ENCODE results near the gene DLG4.

DNA sequence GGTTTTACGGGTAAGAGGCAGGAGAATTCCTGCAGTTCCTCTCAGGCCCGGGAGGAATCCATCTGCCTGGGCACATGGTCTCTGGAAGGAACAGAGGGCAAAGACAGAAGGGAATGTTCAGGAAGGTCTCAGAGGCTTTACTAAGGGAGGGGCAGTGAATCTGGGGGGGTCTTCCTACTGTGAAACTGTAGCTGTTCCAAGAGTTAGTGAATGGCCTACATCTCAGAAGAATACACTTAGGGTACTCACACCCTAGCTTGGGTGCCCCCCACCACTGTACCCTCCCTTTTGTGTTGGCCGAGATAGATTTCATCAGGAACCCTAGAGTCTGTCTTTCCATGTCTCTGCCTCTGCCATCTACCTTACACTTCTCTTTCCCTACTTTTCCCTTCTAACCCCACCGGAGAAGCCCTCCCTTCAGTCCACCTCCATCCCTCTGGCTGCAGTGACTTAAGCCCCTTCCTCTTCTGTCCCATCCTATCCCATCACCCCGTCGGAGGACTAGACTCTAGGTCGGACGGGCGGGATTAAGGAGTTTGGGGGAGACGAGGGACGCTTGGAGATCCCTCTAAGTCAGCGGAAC, 316 bp downstream of the DLG4 start:
- TF ChIP-seq, protein P1, sequence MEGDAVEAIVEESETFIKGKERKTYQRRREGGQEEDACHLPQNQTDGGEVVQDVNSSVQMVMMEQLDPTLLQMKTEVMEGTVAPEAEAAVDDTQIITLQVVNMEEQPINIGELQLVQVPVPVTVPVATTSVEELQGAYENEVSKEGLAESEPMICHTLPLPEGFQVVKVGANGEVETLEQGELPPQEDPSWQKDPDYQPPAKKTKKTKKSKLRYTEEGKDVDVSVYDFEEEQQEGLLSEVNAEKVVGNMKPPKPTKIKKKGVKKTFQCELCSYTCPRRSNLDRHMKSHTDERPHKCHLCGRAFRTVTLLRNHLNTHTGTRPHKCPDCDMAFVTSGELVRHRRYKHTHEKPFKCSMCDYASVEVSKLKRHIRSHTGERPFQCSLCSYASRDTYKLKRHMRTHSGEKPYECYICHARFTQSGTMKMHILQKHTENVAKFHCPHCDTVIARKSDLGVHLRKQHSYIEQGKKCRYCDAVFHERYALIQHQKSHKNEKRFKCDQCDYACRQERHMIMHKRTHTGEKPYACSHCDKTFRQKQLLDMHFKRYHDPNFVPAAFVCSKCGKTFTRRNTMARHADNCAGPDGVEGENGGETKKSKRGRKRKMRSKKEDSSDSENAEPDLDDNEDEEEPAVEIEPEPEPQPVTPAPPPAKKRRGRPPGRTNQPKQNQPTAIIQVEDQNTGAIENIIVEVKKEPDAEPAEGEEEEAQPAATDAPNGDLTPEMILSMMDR (IDR thresholded peaks at IDR 0.05; ENCODE audit: low read depth, low read length, poor library complexity, severe bottlenecking): no peak
- TF ChIP-seq EZH2phosphoT487 (IDR thresholded peaks at IDR 0.05; ENCODE audit: borderline replicate concordance, low read length): no peak

Data from DOHH2 (cell line).